GM12872 (cell line): ENCODE results near the gene CZIB.

Experiments used
- TF ChIP-seq, protein P1 (sequence below): IDR thresholded peaks from 3 replicates; pipeline ENCODE4 v1.5.1; 2011; ENCODE audit warnings: low read depth, mild to moderate bottlenecking, low read length, moderate library complexity; ENCODE audit not compliant: insufficient read depth

CZIB gene

DNA sequence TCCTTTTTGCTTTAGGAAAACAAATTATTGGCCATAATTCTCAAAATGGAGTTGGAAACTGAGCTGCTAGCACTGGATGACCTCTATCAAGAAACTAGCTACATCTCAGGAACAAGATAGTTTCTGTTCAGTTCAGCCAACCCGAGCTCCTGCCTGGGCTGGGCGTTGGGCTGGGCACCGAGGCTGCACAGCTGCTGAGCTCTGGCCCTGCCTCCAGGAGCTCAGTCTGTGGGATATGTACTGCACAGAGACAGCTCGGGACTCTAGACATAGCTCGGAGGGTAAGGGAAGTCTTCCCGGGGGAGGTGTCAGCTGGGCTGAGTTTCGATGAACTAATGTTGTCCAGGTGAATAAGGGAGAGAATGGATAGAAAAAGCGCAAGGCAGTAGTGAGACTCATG is 53.5 kb downstream of the CZIB start:
- TF ChIP-seq, protein P1, sequence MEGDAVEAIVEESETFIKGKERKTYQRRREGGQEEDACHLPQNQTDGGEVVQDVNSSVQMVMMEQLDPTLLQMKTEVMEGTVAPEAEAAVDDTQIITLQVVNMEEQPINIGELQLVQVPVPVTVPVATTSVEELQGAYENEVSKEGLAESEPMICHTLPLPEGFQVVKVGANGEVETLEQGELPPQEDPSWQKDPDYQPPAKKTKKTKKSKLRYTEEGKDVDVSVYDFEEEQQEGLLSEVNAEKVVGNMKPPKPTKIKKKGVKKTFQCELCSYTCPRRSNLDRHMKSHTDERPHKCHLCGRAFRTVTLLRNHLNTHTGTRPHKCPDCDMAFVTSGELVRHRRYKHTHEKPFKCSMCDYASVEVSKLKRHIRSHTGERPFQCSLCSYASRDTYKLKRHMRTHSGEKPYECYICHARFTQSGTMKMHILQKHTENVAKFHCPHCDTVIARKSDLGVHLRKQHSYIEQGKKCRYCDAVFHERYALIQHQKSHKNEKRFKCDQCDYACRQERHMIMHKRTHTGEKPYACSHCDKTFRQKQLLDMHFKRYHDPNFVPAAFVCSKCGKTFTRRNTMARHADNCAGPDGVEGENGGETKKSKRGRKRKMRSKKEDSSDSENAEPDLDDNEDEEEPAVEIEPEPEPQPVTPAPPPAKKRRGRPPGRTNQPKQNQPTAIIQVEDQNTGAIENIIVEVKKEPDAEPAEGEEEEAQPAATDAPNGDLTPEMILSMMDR: no peak

DNA sequence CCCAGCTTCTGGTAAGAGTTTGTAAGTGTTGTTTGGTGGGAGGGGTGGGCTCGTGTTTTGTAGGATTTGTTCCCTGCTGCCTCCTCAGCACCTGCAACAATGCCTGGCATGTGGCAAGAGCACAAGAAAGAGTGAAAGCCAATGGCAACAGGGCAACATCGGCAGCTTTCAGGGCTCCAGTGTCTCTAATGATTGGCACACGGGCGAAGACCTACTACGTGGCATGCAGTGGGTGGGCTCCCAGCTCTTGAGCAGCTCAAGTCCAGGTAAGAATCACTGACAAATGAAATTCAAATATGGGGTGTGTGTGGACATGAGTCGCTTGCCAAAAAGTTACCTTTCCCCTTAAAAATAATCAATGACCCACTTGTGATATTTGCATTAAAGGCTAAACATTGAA is 54.1 kb downstream of the CZIB start:
- TF ChIP-seq, protein P1: no peak

- TF ChIP-seq, protein P1: no peak
Measured at GRCh38 chr1:53165408-53165961, 54.9 kb downstream of the CZIB start.
